ENCODE measurements around the gene C1QTNF6.

The C1QTNF6 gene

GRCh38 chr22:37187891-37188761 lies at the start of gene C1QTNF6:
Gene C1QTNF6 (minus strand): TSS chr22:37188247. CDS start chr22:37188213, 34 bp downstream.
- no peak for DNase-seq

DNA sequence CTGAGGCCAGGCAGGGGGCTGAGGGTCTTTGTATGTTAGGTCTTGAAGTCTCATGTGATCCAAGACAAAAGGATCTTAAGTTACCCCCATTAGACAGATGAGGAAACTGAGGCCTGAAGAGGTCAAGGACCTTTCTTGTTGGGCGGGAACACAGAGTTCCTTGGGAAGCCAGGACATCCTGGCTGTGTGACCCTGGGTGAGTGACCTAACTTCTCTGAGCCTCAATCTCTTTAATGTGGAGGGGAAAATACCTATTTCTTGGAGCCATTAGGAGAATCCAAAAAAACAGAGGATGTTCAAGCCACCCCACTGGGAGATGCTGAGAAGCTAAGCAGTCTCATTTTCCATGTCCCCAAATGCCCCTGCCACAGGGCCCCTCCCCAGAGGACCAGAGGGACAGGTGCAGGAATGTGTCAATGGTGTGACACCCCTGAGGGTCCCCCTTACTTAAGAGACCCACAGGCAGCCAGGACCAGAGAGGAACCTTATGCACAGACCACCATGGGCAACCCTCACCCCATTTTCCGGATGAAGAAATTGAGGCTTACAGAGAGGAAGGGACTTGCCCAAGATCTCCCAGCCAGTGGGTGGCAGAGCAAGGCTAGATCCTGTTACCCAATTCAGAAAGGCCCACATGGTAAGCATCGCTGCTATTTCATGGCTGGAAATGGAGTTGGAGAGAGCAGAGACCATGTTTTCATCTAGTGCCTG lies 48.0 kb upstream of the C1QTNF6 start:
- no peak for DNase-seq

DNA sequence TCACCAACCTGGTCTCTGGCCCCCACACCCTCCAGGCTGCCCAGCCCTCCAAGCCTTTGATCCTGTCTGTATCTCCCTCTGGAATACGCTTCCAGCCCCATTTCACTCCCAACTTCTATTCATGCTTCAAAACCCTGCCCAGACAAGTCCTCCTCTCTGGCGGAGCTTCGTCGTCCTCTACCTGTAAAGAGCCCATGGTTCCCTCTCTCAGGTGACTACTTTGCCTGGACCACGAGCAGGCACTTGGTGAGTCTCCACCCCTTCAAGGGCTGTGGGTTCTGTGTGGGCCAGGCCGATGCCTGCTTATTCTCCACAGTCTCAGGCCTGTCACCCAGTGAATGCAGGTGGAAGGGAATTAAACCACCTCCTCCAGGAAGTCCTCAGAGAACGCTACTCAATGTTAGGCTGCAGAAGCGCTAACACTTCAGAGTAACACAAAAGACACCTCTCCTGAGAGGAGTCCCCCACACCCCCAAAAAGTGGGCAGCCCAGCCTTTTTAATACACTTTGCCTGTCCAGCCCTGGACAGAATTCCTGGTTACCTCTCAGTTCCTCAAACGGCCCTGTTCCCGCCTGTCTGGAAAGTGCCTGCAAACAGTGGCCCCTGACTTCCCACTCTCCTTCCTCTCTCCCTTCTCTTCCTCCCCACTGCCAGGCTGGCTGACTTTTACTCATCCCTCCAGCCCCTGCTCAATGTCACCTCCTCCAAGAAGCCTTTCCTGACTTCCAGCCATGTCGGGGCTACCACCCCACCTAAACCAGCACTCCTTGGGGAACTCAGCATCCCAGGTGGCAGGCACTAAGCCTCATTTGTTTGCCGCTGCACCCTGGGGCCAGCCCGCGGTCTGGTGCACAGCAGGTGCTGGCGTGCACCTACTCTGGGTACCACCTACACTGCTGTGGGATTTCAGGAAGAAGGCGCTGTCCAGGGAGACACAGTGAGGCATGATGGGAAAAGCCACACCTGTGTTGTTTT lies 47.0 kb upstream of the C1QTNF6 start:
- peak in 1 of 2 donors; percentile 9 for DNase-seq

DNA sequence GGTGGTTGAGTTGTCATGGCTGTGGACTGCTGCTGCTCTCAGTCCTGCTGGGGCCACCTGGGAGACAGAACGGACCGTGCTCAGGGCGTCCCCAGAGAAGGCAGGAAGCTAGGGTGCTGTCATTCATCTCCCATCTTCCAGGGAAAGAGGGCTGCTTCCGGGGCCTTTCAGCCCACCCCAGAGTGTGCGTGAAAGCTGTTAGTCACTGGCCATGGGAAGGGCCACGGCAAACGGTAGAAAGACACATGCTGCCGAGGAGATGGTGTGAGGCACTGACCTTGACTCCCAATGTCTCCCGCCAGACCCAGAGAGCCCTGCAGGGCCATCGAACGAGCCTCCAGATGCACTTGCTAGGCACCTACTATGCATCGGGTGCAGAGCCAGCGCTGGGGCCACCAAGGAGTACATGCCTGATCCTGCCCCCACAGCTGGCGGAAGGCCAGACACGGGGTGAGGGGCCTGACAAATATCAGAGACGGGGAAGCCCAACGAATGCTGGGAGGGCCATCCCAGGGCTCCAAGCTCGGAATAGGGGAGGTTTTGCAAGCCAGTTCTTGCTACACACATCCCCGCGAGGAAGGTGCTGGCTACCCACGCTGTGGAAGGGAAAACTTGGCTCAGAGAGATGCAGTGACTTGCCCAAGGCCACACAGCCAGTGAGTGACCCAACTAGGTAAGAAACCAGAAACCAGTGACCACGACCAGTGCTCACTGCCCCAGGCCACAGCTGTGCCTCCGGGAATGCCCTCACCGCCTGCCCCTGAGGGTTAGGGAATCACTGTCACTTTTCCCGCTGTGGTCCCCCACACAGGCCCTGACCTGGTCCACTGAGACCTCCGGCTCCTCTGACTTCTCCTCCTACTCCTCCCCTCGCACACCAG lies 45.9 kb upstream of the C1QTNF6 start:
- no peak for DNase-seq

DNA sequence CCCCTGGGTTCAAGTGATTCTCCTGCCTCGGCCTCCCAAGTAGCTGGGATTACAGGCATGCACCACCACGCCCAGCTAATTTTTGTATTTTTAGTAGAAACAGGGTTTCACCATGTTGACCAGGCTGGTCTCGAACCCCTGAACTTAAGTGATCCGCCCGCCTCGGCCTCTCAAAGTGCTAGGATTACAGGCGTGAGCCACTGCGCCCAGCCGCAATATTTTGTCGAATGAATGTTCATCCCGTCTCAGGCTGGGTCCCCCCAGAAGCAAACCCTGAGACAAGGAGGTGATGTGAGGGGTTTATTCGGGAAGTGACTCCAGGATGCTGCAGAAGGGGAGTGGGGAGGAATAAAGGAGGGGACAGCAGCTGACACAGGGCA lies 45.3 kb upstream of the C1QTNF6 start:
- peak in 1 of 2 donors; percentile 1 for DNase-seq

DNA sequence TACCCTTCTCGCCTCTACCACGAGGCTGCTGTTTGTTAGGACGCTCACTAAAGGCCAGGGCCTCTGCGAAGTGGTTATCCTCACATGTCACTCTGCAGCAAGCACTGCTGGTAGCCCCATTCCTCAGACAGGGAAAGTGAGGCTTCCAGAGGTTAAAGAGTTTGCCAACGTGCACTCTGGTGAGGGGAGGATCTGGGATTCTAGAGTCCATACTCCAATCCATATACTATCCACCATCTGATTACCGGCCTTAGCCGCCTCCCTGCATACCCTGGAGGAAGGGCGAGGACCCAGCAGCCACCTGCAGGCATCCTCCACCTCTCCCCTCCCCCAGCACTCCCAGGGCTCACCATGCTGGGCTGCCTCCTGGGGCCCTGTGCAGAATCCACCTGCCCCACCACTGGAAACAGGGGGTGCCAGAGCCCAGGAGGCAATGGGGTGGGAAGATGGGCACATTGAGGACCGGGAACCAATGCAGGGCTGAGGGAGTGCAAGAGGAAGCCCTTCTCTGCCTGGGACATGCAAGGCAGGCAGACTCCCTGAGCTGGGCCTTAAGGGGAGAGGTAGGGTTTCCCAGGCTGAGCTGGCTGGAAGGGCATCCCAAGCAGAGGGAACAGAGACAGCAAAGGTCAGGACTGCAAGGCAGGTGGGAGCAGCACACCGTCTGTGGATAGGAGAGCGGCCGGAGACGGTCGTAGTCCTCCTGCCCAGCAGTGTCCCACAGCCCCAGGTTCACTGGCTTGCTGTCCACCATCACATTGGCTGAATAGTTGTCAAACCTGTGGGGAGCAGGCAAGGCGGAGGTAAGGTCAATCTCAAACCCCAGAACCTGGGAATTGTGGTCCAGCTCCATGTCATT lies 44.3 kb upstream of the C1QTNF6 start:
- no peak for DNase-seq

DNA sequence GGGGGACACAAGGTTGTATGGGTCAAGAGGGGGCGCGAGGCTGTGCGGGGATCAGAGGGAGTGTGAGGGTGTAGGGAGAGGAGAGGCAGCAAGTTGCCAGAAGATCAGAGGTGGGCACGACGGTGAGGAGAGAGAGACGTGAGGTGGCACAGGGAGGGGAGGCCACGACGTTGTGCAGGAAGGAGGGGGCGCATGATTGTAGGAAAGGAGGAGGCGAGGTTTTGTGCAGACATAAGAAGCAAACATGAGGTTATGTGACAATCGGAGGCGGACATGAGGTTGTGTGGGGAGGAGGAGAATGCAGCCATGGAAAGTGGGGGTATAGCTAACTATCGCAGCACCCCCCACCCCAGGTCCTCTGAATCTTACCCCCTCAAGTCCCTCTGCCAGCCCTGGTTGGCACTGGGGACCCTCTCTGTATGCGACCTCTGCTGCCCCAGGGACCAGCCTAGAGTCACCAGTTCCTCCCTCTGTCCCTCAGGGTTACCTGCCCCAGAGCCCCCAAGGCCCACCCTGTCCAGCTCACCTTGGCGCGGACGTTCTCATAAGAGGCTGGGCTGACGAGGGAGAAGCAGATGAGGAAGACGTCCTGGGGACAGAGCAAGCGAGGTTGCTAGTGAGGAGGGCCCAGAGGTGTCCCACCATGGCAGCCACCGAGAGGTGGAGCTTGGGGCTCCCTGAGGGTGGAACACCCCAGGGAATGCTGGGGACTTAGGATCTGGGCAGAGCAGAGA lies 43.5 kb upstream of the C1QTNF6 start:
- DNase-seq, result peak in 1 of 2 donors; percentile 50

DNA sequence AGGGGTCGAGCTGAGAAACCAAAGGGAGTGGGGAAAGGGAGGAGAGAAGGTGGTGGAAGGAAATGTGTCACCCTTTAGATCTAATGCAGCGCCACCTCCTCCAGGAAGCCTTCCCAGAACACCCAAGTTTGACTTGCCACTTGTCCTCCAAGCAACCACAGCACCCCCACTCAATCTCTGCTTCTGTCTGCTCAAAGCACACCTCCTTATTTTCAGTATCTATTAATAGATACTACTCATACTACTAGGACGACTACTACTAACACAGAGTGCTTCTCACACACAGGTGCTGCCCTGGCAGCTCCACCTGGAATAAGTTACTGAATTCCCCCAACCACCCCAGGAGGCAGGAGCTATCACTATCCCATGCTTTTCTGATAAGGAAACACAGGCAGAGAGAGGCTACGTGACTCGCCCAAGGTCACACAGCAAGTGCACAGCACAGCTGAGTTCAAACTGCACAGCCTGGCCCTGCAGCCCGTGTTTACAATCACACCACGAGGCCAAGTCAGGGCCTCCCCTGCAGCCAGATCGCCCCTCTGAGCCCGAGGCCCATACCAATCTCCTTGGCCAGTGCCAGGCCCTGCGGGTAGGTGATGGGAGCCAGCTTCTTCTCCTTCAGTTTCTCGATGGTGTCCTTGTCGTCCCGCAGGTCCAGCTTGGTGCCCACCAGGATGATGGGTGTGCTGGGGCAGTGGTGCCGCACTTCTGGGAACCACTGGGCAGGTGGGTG lies 42.8 kb upstream of the C1QTNF6 start:
- peak in 1 of 2 donors; percentile 71 for DNase-seq

GRCh38 chr22:37229805-37230672 lies 42.0 kb upstream of the C1QTNF6 start:
- peak; percentile 92 to 93 for DNase-seq

DNA sequence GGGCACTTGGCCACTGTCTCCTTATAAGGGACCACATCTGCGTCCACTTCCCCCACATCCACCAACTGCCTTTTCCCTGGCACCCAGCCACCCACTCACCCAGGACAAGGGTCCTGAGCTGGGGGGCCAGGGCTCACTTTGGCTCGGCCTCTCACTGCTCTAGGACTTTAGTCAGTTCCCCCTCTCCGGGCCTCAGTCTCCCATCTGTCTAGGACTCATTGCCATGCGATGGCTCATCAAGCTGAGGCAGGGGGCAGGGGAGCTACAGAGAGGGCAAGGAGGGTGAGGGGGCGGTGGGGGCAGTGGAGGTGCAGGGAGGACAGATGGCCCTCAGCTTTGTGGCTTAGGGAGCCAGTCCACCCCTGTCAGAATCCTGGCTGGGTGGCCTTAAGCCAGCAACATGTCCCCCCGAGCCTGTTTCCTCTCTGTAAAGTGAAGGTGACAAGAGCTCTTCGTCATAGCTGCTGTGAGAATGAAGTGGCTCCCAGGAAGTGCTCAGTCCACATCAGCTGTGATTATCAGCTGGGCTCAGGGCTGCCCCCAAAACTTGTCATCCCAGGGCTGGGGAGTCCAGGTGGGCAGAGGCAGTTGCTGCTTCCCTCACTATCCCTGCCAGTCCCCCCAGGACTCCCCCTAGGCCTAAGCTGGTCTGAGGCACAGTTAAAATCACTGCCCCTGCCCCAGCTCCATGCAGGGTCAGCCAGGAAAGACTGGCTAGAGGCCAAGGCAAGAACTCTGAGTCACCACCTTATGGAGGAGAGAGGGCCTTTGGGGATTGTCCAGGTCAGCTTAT lies 41.2 kb upstream of the C1QTNF6 start:
- peak in 1 of 2 donors; percentile 66 for DNase-seq

GRCh38 chr22:37228106-37229011 lies 40.3 kb upstream of the C1QTNF6 start:
- peak; percentile 61 to 69 for DNase-seq

DNA sequence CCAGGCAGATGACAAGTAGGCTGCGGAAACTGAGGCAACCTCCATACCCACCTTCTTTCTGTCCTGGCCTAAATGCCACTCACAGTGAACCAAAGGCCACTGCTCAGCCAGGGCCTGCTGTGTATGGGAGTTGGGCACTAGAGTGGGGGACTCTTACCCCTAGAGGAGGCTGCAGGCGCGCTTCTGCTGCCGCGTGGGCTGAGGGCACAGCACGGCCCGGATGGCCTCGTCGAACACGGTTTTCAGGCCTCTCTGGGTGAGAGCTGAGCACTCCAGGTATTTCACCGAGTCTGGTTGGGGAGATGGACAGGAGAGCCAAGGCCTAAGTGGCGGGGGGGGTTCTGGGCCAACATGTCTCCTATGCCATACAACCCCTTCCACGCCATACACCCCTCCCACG lies 38.5 kb upstream of the C1QTNF6 start:
- no peak for DNase-seq

- no peak for DNase-seq
Observed at GRCh38 chr22:37226087-37226486, 38.0 kb upstream of the C1QTNF6 start.

DNA sequence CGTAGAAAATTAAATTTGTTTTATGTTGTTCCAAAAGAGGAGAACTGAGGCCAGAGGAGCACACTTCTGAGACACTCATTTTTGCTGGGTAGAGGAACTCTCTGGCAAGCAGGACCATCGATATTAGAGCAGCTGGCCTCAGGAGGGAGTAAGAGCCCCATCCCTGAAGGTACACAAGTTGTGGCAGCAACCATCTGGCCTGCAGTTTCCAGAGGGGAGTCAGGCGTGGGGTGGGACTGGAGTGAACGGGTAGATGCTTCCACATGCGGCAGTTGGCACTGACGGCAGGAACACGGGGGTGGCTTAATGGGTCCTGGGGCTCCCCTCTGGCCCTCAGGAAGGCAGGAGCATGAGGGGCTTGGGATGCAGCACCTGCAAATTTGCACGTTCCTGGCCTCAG lies 37.4 kb upstream of the C1QTNF6 start:
- DNase-seq, result no peak

- no peak for DNase-seq
Observed at GRCh38 chr22:37224757-37225420, 36.8 kb upstream of the C1QTNF6 start.
